Loucy (cell line): ENCODE measurements around the gene SPRED2.

Experiments used
- H2AFZ ChIP-seq: fragments of 200-600 bp; sonication (generic); 2 replicates; pipeline ENCODE4 v1.6.0; 2016; ENCODE audit warnings: antibody characterized with exemption, mild to moderate bottlenecking, low read length, moderate library complexity
- H3F3A ChIP-seq: fragments of 200-600 bp; 2 replicates; pipeline ENCODE4 v1.6.0; 2016; ENCODE audit warnings: antibody characterized with exemption, low read depth, mild to moderate bottlenecking
- H3K27me3 ChIP-seq: fragments of 200-600 bp; sonication (generic); 2 replicates; pipeline ENCODE4 v1.6.1; 2014; ENCODE audit warnings: low read length, mild to moderate bottlenecking; ENCODE audit not compliant: insufficient read depth, poor library complexity, severe bottlenecking
- H3K36me3 ChIP-seq: fragments of 200-600 bp; sonication (generic); 2 replicates; pipeline ENCODE4 v1.6.1; 2016; ENCODE audit warnings: low read length; ENCODE audit not compliant: insufficient read depth
- H3K4me1 ChIP-seq: fragments of 200-600 bp; sonication (generic); 2 replicates; pipeline ENCODE4 v1.5.1; 2014; ENCODE audit warnings: low read length, mild to moderate bottlenecking; ENCODE audit not compliant: insufficient read depth, poor library complexity, severe bottlenecking
- H3K4me2 ChIP-seq: fragments of 200-600 bp; sonication (generic); 2 replicates; pipeline ENCODE4 v1.6.0; 2014; ENCODE audit warnings: antibody characterized with exemption, low read length, low read depth, mild to moderate bottlenecking; ENCODE audit not compliant: poor library complexity, severe bottlenecking
- H3K4me3 ChIP-seq: fragments of 200-600 bp; sonication (generic); 2 replicates; pipeline ENCODE4 v1.5.1; 2014; ENCODE audit warnings: low read length, mild to moderate bottlenecking, mixed read lengths; ENCODE audit not compliant: poor library complexity, severe bottlenecking
- H3K79me2 ChIP-seq: fragments of 200-600 bp; sonication (generic); 2 replicates; pipeline ENCODE4 v1.6.1; 2014; ENCODE audit warnings: low read length; ENCODE audit not compliant: insufficient read depth
- H3K9ac ChIP-seq: fragments of 200-600 bp; sonication (generic); 2 replicates; pipeline ENCODE4 v1.6.0; 2014; ENCODE audit warnings: mild to moderate bottlenecking, low read depth, low read length, moderate library complexity; ENCODE audit not compliant: poor library complexity, severe bottlenecking
- H3K9me2 ChIP-seq: fragments of 200-600 bp; sonication (generic); replicated peaks from 2 replicates; pipeline ENCODE4 v1.6.1; 2016; ENCODE audit warnings: low read depth, low read length, mixed read lengths
- H3K9me3 ChIP-seq: fragments of 200-600 bp; sonication (generic); 2 replicates; pipeline ENCODE4 v1.6.1; 2014; ENCODE audit warnings: mild to moderate bottlenecking, antibody characterized with exemption, low read length, low read depth; ENCODE audit not compliant: insufficient read depth
- H4K20me1 ChIP-seq: fragments of 200-600 bp; sonication (generic); 2 replicates; pipeline ENCODE4 v1.6.0; 2014; ENCODE audit warnings: antibody characterized with exemption, low read length, mild to moderate bottlenecking; ENCODE audit not compliant: insufficient read depth, poor library complexity, severe bottlenecking
- EZH2phosphoT487 ChIP-seq: fragments of 200-600 bp; IDR thresholded peaks from 2 replicates; pipeline ENCODE4 v1.6.1; 2018; ENCODE audit warnings: antibody characterized with exemption, mild to moderate bottlenecking, moderate library complexity, borderline replicate concordance
- TF ChIP-seq, protein P1 (sequence below): fragments of 200-600 bp; sonication (generic); conservative IDR thresholded peaks from 2 replicates; pipeline ENCODE4 v1.5.1; 2014; ENCODE audit warnings: mild to moderate bottlenecking, antibody characterized with exemption, low read length

SPRED2 gene

DNA sequence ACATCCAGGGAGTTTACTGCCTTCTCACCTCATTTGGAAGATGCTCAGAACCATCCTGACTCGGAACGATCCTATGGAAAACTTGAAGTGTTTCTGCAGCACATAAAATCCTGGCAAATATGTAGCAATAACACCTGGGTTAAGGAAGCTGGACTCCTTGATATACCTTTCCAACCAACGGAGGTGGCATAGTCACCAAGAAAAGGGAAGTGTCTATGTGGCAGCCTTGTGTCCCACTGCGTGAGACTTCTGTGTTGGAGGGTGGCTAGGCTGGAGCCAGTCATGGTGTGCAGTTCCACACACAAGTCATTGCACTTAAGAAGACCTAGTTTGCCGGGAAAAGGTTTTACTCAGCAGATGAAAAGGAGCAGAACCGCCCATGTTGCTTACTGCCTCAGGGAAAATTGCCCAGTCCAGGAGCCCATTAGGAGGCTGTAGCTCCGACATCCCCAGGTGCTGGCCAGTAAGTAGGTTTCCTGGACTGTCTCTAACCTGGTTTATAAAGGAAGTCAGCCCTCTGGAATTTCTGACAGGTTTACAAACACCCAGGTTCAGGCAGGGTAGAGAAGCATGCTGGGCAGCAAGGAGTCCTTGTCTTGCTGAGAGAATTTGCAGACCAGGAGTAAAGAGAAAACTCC, 46.2 kb upstream of the SPRED2 start:
- no peak overlapping the region for H3K4me2 ChIP-seq
- no peak overlapping the region for H3K4me3 ChIP-seq

DNA sequence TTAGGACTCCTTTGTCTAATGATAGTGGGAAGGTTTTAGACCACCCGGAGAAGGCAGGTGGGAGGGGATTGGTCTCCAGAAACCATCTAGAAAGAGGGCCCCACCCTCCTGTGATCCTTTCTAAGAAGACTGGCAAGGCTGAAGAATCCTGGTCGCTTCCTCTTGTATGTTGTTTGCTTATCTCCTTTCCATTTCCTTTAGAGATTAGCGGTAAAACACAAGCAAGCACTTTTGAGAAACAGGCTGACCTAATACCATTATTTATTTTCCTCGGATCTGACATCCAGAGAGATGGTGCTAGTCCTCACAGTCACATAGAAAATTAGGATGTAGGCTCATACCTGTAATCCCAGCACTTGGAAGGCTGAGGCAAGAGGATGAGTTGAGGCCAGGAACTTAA, 45.2 kb upstream of the SPRED2 start:
- H3K79me2 ChIP-seq, result no peaks in the 10 kb centered on the region
- no peak overlapping the region for H2AFZ ChIP-seq
- no peaks in the 10 kb centered on the region for H3K27me3 ChIP-seq
- no peaks in the 10 kb centered on the region for H3F3A ChIP-seq
- H3K4me3 ChIP-seq, result no peak overlapping the region
- no peaks in the 10 kb centered on the region for H4K20me1 ChIP-seq
- H3K9ac ChIP-seq, result no peak overlapping the region
- TF ChIP-seq, protein P1, sequence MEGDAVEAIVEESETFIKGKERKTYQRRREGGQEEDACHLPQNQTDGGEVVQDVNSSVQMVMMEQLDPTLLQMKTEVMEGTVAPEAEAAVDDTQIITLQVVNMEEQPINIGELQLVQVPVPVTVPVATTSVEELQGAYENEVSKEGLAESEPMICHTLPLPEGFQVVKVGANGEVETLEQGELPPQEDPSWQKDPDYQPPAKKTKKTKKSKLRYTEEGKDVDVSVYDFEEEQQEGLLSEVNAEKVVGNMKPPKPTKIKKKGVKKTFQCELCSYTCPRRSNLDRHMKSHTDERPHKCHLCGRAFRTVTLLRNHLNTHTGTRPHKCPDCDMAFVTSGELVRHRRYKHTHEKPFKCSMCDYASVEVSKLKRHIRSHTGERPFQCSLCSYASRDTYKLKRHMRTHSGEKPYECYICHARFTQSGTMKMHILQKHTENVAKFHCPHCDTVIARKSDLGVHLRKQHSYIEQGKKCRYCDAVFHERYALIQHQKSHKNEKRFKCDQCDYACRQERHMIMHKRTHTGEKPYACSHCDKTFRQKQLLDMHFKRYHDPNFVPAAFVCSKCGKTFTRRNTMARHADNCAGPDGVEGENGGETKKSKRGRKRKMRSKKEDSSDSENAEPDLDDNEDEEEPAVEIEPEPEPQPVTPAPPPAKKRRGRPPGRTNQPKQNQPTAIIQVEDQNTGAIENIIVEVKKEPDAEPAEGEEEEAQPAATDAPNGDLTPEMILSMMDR, result no peak
- TF ChIP-seq EZH2phosphoT487, result no peak
- H3K9me2 ChIP-seq, result no peaks in the 10 kb centered on the region
- H3K36me3 ChIP-seq, result no peaks in the 10 kb centered on the region
- no peaks in the 10 kb centered on the region for H3K9me3 ChIP-seq
- H3K4me1 ChIP-seq, result no peaks in the 10 kb centered on the region
- no peak overlapping the region for H3K4me2 ChIP-seq

More for the DNA sequence above, 46.2 kb upstream of the SPRED2 start:
- Histone ChIP-seq H4K20me1 (no peaks in the 10 kb centered on the region), H3F3A (no peaks in the 10 kb centered on the region), H3K36me3 (no peaks in the 10 kb centered on the region), H3K9me2 (no peaks in the 10 kb centered on the region), H3K9me3 (no peaks in the 10 kb centered on the region), H3K4me1 (no peaks in the 10 kb centered on the region), H3K9ac (no peak overlapping the region), H3K79me2 (no peaks in the 10 kb centered on the region), H3K27me3 (no peaks in the 10 kb centered on the region), H2AFZ (no peak overlapping the region)
- TF ChIP-seq, protein P1, result no peak
- TF ChIP-seq EZH2phosphoT487, result no peak

DNA sequence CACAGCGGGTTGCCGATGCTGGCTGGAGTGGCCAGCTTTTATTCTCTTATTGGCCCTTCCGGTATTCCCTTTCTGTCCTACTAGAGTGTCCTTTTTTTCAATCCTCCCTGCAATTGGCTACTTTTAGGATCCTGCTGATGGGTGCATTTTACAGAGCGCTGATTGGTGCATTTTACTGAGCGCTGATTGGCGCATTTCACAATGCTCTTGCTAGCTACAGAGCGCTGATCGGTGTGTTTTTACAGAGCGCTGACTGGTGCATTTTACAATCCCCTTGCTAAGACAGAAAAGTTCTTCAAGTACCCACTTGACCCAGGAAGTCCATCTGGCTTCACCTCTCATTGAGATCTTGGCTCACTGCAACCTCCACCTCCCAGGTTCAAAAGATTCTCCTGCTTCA, 44.4 kb upstream of the SPRED2 start:
- Histone ChIP-seq H3K9me3 (no peaks in the 10 kb centered on the region), H3K36me3 (no peaks in the 10 kb centered on the region), H4K20me1 (no peaks in the 10 kb centered on the region), H3K4me1 (no peaks in the 10 kb centered on the region), H3K4me3 (no peak overlapping the region), H3K9ac (no peak overlapping the region), H3F3A (no peaks in the 10 kb centered on the region), H3K79me2 (no peaks in the 10 kb centered on the region), H3K9me2 (no peaks in the 10 kb centered on the region), H3K4me2 (no peak overlapping the region), H3K27me3 (no peaks in the 10 kb centered on the region), H2AFZ (no peak overlapping the region)
- no peak for TF ChIP-seq EZH2phosphoT487
- TF ChIP-seq, protein P1, result no peak
